ENCODE results near the gene GLIPR2. TPM values are rescaled to one million over a fixed set of nuclear protein-coding genes. Genes with fewer than 3 reads are reported as not detected.

The GLIPR2 gene
- total and polyA plus RNA-seq, 2 of the 13 experiments (the other 11 are each of a cell fraction or from before 2014, with no cell fraction given), result 0.08 to 0.42 TPM

DNA sequence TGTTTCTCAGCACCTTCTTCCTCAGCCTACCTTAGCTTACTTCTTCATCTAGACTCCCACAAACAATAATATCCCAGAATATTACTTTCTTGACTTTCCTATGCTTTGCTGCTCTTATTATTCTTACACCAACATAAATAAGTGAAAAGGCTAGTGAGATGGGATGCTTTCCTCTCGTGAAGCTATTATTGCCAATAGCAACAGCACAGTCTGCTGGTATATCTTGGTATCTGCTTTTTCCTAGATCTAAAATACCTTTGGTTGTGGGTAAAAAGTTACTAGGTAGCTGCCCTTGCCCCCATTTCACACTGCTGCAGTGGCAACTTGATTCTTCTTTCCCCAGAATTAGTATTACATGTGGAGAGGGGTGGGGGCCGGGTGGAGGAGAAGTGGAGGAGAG lies 26.1 kb upstream of the GLIPR2 start:
- no peak for ATAC-seq
- Histone ChIP-seq H3K4me2 (ENCODE audit: low read depth, low read length) (no peak overlapping the region), H3K79me2 (ENCODE audit: insufficient read depth, low read length) (no peaks in the 10 kb centered on the region), H2AFZ (ENCODE audit: low read length) (no peak overlapping the region), H4K20me1 (ENCODE audit: insufficient read depth, low read length) (no peaks in the 10 kb centered on the region), H3K9ac (ENCODE audit: insufficient read depth, low read depth, low read length) (no peak overlapping the region), H3K36me3 (replicated peaks in 1 of 2; ENCODE audit: control insufficient read depth in 1 of 2, insufficient read depth in 2 of 2, low read length in 2 of 2) (no peaks in the 10 kb centered on the region), H3K27me3 (ENCODE audit: control insufficient read depth in 1 of 2, insufficient read depth in 2 of 2, low read length in 2 of 2) (no peaks in the 10 kb centered on the region), H3K4me1 (ENCODE audit: insufficient read depth, low read length) (no peaks in the 10 kb centered on the region), H3K4me3 (replicated peaks in 1 of 3; ENCODE audit: insufficient read depth in 1 of 3, low read depth in 2 of 3, low read length in 3 of 3) (no peak overlapping the region), H3K27ac (ENCODE audit: extremely low read length, insufficient read depth, low read length) (no peak overlapping the region), H3K9me3 (ENCODE audit: low read length) (no peaks in the 10 kb centered on the region)
- no TSS peak for BruUV-seq (replicated peaks)
- 46% methylated on average over 2 of the region's 2 CpGs for WGBS (ENCODE audit: low lambda C conversion rate)
- ChIA-PET CTCF (ENCODE audit: low intra/inter-chr PET ratio, low total read pairs) (no interaction called here), POLR2A (no interaction called here)
- TF ChIP-seq, protein P1, sequence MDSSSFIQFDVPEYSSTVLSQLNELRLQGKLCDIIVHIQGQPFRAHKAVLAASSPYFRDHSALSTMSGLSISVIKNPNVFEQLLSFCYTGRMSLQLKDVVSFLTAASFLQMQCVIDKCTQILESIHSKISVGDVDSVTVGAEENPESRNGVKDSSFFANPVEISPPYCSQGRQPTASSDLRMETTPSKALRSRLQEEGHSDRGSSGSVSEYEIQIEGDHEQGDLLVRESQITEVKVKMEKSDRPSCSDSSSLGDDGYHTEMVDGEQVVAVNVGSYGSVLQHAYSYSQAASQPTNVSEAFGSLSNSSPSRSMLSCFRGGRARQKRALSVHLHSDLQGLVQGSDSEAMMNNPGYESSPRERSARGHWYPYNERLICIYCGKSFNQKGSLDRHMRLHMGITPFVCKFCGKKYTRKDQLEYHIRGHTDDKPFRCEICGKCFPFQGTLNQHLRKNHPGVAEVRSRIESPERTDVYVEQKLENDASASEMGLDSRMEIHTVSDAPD (CRISPR knock-in tag; IDR thresholded peaks at IDR 0.05), result no peak
- TF ChIP-seq ZNF10 (CRISPR knock-in tag; IDR thresholded peaks at IDR 0.05; ENCODE audit: borderline replicate concordance, low read depth) (no peak), PPARG (CRISPR knock-in tag; conservative IDR thresholded peaks at IDR 0.05) (no peak), ISX (CRISPR knock-in tag; conservative IDR thresholded peaks at IDR 0.05) (no peak), ZNF235 (CRISPR knock-in tag; IDR thresholded peaks at IDR 0.05; ENCODE audit: borderline replicate concordance) (no peak), SMAD1 (CRISPR knock-in tag; IDR thresholded peaks at IDR 0.05; ENCODE audit: borderline replicate concordance, low read depth) (no peak), ZC3H13 (CRISPR knock-in tag; IDR thresholded peaks at IDR 0.05) (no peak)
- intact Hi-C loops (cut with micrococcal nuclease; ENCODE audit: unreplicated experiment), result no loop called here
- no peak for DNase-seq (ENCODE audit: low spot score)
- in situ Hi-C loops (cut with HindIII; ENCODE audit: extremely low pct_ligation_motif_present, low pct_unique_long_range_greater_than_20kb), result no loop called here
- FAIRE-seq, result no peak

GRCh38 chr9:36112516-36112915 lies 24.0 kb upstream of the GLIPR2 start:
- CTCF ChIA-PET (ENCODE audit: low intra/inter-chr PET ratio, low total read pairs), result no interaction called here
- ATAC-seq, result no peak
- H3K9ac ChIP-seq (ENCODE audit: insufficient read depth, low read depth, low read length), result no peak overlapping the region
- no peaks in the 10 kb centered on the region for H3K79me2 ChIP-seq (ENCODE audit: insufficient read depth, low read length)
- intact Hi-C loops (cut with micrococcal nuclease; ENCODE audit: unreplicated experiment), result no loop called here
- H3K27me3 ChIP-seq (ENCODE audit: control insufficient read depth in 1 of 2, insufficient read depth in 2 of 2, low read length in 2 of 2), result no peaks in the 10 kb centered on the region
- H2AFZ ChIP-seq (ENCODE audit: low read length), result no peak overlapping the region
- DNase-seq (ENCODE audit: low spot score), result no peak
- in situ Hi-C loops (cut with HindIII; ENCODE audit: extremely low pct_ligation_motif_present, low pct_unique_long_range_greater_than_20kb), result no loop called here
- WGBS (ENCODE audit: low lambda C conversion rate), result 47% methylated on average over 3 of the region's 3 CpGs
- no peak overlapping the region for H3K4me3 ChIP-seq (replicated peaks in 1 of 3; ENCODE audit: insufficient read depth in 1 of 3, low read depth in 2 of 3, low read length in 3 of 3)
- POLR2A ChIA-PET, result no interaction called here
- no peak overlapping the region for H3K27ac ChIP-seq (ENCODE audit: extremely low read length, insufficient read depth, low read length)
- no peaks in the 10 kb centered on the region for H3K4me1 ChIP-seq (ENCODE audit: insufficient read depth, low read length)
- no peaks in the 10 kb centered on the region for H3K9me3 ChIP-seq (ENCODE audit: low read length)
- H3K4me2 ChIP-seq (ENCODE audit: low read depth, low read length), result no peak overlapping the region
- H4K20me1 ChIP-seq (ENCODE audit: insufficient read depth, low read length), result no peaks in the 10 kb centered on the region
- no peaks in the 10 kb centered on the region for H3K36me3 ChIP-seq (replicated peaks in 1 of 2; ENCODE audit: control insufficient read depth in 1 of 2, insufficient read depth in 2 of 2, low read length in 2 of 2)
- BruUV-seq (replicated peaks), result no TSS peak
- FAIRE-seq, result no peak
- no peak for TF ChIP-seq CENPT (CRISPR knock-in tag; IDR thresholded peaks at IDR 0.05; ENCODE audit: low read depth)
- TF ChIP-seq ZNF644 (CRISPR knock-in tag; IDR thresholded peaks at IDR 0.05; ENCODE audit: low read depth), result no peak
- TF ChIP-seq NFE2L2 (IDR thresholded peaks at IDR 0.05; ENCODE audit: low read length), result no peak
- TF ChIP-seq MED13 (CRISPR knock-in tag; IDR thresholded peaks at IDR 0.05), result no peak
- no peak for TF ChIP-seq MIXL1 (CRISPR knock-in tag; IDR thresholded peaks at IDR 0.05)
- TF ChIP-seq ZNF572 (CRISPR knock-in tag; IDR thresholded peaks at IDR 0.05), result no peak
- no peak for TF ChIP-seq TEAD3 (CRISPR knock-in tag; optimal IDR thresholded peaks at IDR 0.05; ENCODE audit: borderline replicate concordance)
- TF ChIP-seq PRPF4 (IDR thresholded peaks at IDR 0.05; ENCODE audit: low read depth, low read length, poor library complexity, severe bottlenecking), result no peak
- no peak for TF ChIP-seq ZNF672 (CRISPR knock-in tag; IDR thresholded peaks at IDR 0.05)
- no peak for TF ChIP-seq ARNT2 (CRISPR knock-in tag; IDR thresholded peaks at IDR 0.05; ENCODE audit: low read depth)
- no peak for TF ChIP-seq NFATC3 (CRISPR knock-in tag; IDR thresholded peaks at IDR 0.05)
- TF ChIP-seq DNMT3B (CRISPR knock-in tag; conservative IDR thresholded peaks at IDR 0.05), result no peak
- no peak for TF ChIP-seq U2AF1 (optimal IDR thresholded peaks at IDR 0.05; ENCODE audit: low read depth, low read length)
- no peak for TF ChIP-seq ZNF839 (CRISPR knock-in tag; IDR thresholded peaks at IDR 0.05; ENCODE audit: borderline replicate concordance)
- TF ChIP-seq ZNF629 (CRISPR knock-in tag; conservative IDR thresholded peaks at IDR 0.05), result no peak
- no peak for TF ChIP-seq ZNF567 (CRISPR knock-in tag; IDR thresholded peaks at IDR 0.05; ENCODE audit: borderline replicate concordance)
